Prostate gland (tissue), 2 donors: ENCODE measurements around the gene MEGF8.

Experiments used
- POLR2AphosphoS5 ChIP-seq: sonication (generic); formaldehyde crosslinking; IDR thresholded peaks from one replicate; pipeline ENCODE4 v1.6.1; 2017; ENCODE audit warnings: antibody characterized with exemption
- TF ChIP-seq, protein P1 (sequence below), 4 experiments: fragments of 200-600 bp in 2 of 4; fragments of 450-650 bp in 2 of 4; sonication (generic) in 2 of 4; IDR thresholded peaks; 1 replicate in 3 of 4; 2 replicates in 1 of 4; pipeline ENCODE4 v1.5.1; 2016 to 2019; ENCODE audit warnings: antibody characterized with exemption in 4 of 4, mild to moderate bottlenecking in 2 of 4, moderate library complexity in 2 of 4

DNA sequence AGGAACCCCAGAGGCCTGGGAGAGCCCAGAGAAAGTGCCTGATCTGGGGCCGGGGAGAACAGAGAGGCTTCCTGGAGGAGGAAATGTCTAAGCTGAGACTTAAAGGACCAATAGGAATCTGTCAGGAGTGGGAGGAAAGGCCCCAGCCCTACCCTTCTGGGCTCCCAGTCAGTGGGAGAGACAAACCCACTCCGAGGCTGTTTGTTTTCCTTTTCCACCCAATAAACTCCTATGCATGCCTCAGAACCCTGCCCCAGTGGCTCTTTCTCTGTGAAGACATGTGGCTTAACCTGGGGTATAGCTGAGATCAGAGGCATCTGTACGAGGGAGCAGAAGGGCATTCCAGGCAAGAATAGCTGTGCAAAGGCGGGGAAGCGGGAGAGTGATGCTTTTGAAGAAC lies 1.9 kb downstream of the MEGF8 start:
- TF ChIP-seq, protein P1, sequence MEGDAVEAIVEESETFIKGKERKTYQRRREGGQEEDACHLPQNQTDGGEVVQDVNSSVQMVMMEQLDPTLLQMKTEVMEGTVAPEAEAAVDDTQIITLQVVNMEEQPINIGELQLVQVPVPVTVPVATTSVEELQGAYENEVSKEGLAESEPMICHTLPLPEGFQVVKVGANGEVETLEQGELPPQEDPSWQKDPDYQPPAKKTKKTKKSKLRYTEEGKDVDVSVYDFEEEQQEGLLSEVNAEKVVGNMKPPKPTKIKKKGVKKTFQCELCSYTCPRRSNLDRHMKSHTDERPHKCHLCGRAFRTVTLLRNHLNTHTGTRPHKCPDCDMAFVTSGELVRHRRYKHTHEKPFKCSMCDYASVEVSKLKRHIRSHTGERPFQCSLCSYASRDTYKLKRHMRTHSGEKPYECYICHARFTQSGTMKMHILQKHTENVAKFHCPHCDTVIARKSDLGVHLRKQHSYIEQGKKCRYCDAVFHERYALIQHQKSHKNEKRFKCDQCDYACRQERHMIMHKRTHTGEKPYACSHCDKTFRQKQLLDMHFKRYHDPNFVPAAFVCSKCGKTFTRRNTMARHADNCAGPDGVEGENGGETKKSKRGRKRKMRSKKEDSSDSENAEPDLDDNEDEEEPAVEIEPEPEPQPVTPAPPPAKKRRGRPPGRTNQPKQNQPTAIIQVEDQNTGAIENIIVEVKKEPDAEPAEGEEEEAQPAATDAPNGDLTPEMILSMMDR (IDR thresholded peaks at IDR 0.05) = no peak
- no peak for TF ChIP-seq POLR2AphosphoS5
